K562 (cell line): ENCODE data around the gene GBA3. TPM values are rescaled to one million over a fixed set of nuclear protein-coding genes. Genes with fewer than 3 reads are reported as not detected.

Experiments used
- ATAC-seq: fragments of 200-7000 bp; cut with Tn5 transposase; 3 replicates; pipeline ENCODE4 v1.9.1; 2020; ENCODE audit warnings: moderate library complexity
- BruUV-seq: library from RNA; stranded (reverse); fragments of 400-500 nt; replicated peaks from 2 replicates; lab custom pipeline; 2021; lab: Mats Ljungman, UMichigan
- CTCF ChIA-PET: fragments of 300-600 bp; formaldehyde crosslinking; extraction: SDS; loops from one replicate; lab custom pipeline; 2021; ENCODE audit warnings: low intra/inter-chr PET ratio; lab: Yijun Ruan, JAX
- POLR2A ChIA-PET: fragments of 300-600, 350-650 bp; sonication (Branson Sonifier 250); formaldehyde crosslinking; extraction: SDS; loops from one replicate; lab custom pipeline; 2021; ENCODE audit warnings: antibody characterized with exemption, inconsistent platforms; lab: Yijun Ruan, JAX
- DNase-seq, 4 experiments: peaks; one replicate each; pipeline versions ENCODE4 v3.0.0 to v3.0.0-alpha.2; 2011 to 2018; ENCODE audit warnings: low spot score in 3 of 4, mixed read lengths in 3 of 4; ENCODE audit errors: extremely low read depth in 1 of 4
- FAIRE-seq: peaks from 2 replicates; lab custom pipeline; 2011; peaks lifted over from hg19 to GRCh38; lab: Jason Lieb, UNC
- H2AFZ ChIP-seq: 2 replicates; pipeline ENCODE4 v1.6.0; 2011; ENCODE audit warnings: low read depth, low read length, control low read depth, inconsistent platforms
- H3K27ac ChIP-seq: fragments of 200-600 bp; 3 replicates; pipeline ENCODE4 v1.8.0; 2011; ENCODE audit warnings: low read depth, mild to moderate bottlenecking, control low read depth, inconsistent platforms, low read length, moderate library complexity, mixed read lengths; ENCODE audit errors: extremely low read depth
- H3K27me3 ChIP-seq, 2 experiments: fragments of 300-600 bp in 1 of 2; 2 replicates in 1 of 2; 3 replicates in 1 of 2; pipeline versions ENCODE4 v1.6.0 to v1.8.0; 2011; ENCODE audit warnings: inconsistent platforms in 2 of 2, low read length in 2 of 2, mild to moderate bottlenecking in 1 of 2, mixed read lengths in 1 of 2, moderate library complexity in 1 of 2; ENCODE audit not compliant: control insufficient read depth in 2 of 2, insufficient read depth in 2 of 2
- H3K36me3 ChIP-seq: fragments of 300-600 bp; 3 replicates; pipeline ENCODE4 v1.8.0; 2011; ENCODE audit warnings: mild to moderate bottlenecking, low read length, inconsistent platforms; ENCODE audit not compliant: control insufficient read depth, insufficient read depth
- H3K4me1 ChIP-seq, 2 experiments: fragments of 200-600 bp in 1 of 2; replicated peaks in 1 of 2; 2 replicates in 1 of 2; 3 replicates in 1 of 2; pipeline versions ENCODE4 v1.5.1 to v1.8.0; 2011; ENCODE audit warnings: inconsistent platforms in 2 of 2, low read length in 2 of 2, mild to moderate bottlenecking in 1 of 2, mixed read lengths in 1 of 2, moderate library complexity in 1 of 2; ENCODE audit not compliant: control insufficient read depth in 2 of 2, insufficient read depth in 2 of 2
- H3K4me2 ChIP-seq: 2 replicates; pipeline ENCODE4 v1.6.1; 2011; ENCODE audit warnings: low read length, control low read depth, inconsistent platforms, mixed read lengths; ENCODE audit not compliant: insufficient read depth
- H3K4me3 ChIP-seq: fragments of 200-600 bp; sonication (generic), shearing (Covaris generic); 2 replicates; pipeline ENCODE4 v1.5.1; 2016; ENCODE audit warnings: control low read depth, inconsistent platforms
- H3K79me2 ChIP-seq: fragments of 200-600 bp; 3 replicates; pipeline ENCODE4 v1.8.0; 2011; ENCODE audit warnings: low read length, inconsistent platforms; ENCODE audit not compliant: control insufficient read depth, insufficient read depth
- H3K9ac ChIP-seq, 2 experiments: 2 replicates each; pipeline versions ENCODE4 v1.6.0 to v1.6.1; 2011; ENCODE audit warnings: low read depth in 2 of 2, low read length in 2 of 2, control low read depth in 1 of 2, inconsistent platforms in 1 of 2, mild to moderate bottlenecking in 1 of 2, mixed read lengths in 1 of 2; ENCODE audit not compliant: insufficient read depth in 1 of 2
- H3K9me1 ChIP-seq: one replicate; pipeline ENCODE4 v1.6.0; 2011; ENCODE audit warnings: inconsistent platforms, mild to moderate bottlenecking, low read length, moderate library complexity; ENCODE audit not compliant: control insufficient read depth, insufficient read depth
- H3K9me3 ChIP-seq: replicated peaks from 2 replicates; pipeline ENCODE4 v1.5.1; 2011; ENCODE audit warnings: low read depth, low read length, inconsistent platforms; ENCODE audit not compliant: control insufficient read depth, insufficient read depth
- H4K20me1 ChIP-seq: replicated peaks from 2 replicates; pipeline ENCODE4 v1.6.1; 2011; ENCODE audit warnings: low read length, inconsistent platforms, mixed read lengths; ENCODE audit not compliant: control insufficient read depth, insufficient read depth
- BCLAF1 ChIP-seq, 2 experiments: fragments of 450-650 bp in 1 of 2; IDR thresholded peaks; 2 replicates each; pipeline ENCODE4 v1.6.1; 2011 to 2017; ENCODE audit warnings: low read depth in 2 of 2, antibody characterized with exemption in 1 of 2, borderline replicate concordance in 1 of 2, low read length in 1 of 2, mild to moderate bottlenecking in 1 of 2, mixed read lengths in 1 of 2; ENCODE audit not compliant: control insufficient read depth in 1 of 2
- HCFC1 ChIP-seq: IDR thresholded peaks from 2 replicates; pipeline ENCODE4 v1.6.1; 2012; ENCODE audit warnings: low read depth, low read length, improper control_type of control experiment
- HNRNPLL ChIP-seq: fragments of 200-400 bp; formaldehyde crosslinking; IDR thresholded peaks from 2 replicates; pipeline ENCODE4 v1.6.1; 2017; ENCODE audit warnings: low read length, low read depth, mild to moderate bottlenecking; ENCODE audit not compliant: poor library complexity, severe bottlenecking
- KAT2B ChIP-seq: IDR thresholded peaks from one replicate; pipeline ENCODE4 v1.6.1; 2012; ENCODE audit warnings: low read depth, mild to moderate bottlenecking, control low read depth, inconsistent platforms, low read length, moderate library complexity
- L3MBTL2 ChIP-seq: fragments of 450-650 bp; IDR thresholded peaks from 2 replicates; pipeline ENCODE4 v1.6.1; 2016; ENCODE audit warnings: mild to moderate bottlenecking, moderate library complexity
- MCM3 ChIP-seq: fragments of 450-650 bp; IDR thresholded peaks from 2 replicates; pipeline ENCODE4 v1.6.1; 2016
- MGA ChIP-seq: fragments of 450-650 bp; IDR thresholded peaks from 2 replicates; pipeline ENCODE4 v1.6.1; 2016; ENCODE audit warnings: mild to moderate bottlenecking, moderate library complexity
- MIER1 ChIP-seq: fragments of 450-650 bp; IDR thresholded peaks from 2 replicates; pipeline ENCODE4 v1.6.1; 2016; ENCODE audit warnings: antibody characterized with exemption, mild to moderate bottlenecking, low read depth
- WHSC1 ChIP-seq: IDR thresholded peaks from one replicate; pipeline ENCODE4 v1.6.1; 2012; ENCODE audit warnings: low read length, control low read depth, inconsistent platforms
- WGBS: fragments of 100-300 bp; shearing (Covaris generic); methylation state at CpG from one replicate; pipeline ENCODE4 v1.1.6; 2016; ENCODE audit warnings: low coverage, mixed read lengths; ENCODE audit not compliant: insufficient coverage; ENCODE audit errors: missing lambda C conversion rate; 5-methylcytosine and 5-hydroxymethylcytosine counted together
- in situ Hi-C: fragments of 300-500 bp; cut with MboI; formaldehyde crosslinking; loops from 4 replicates; pipeline ENCODE4 v1.15.0; 2018; ENCODE audit warnings: inconsistent platforms, mixed read lengths
- intact Hi-C: fragments of 100-400 bp; cut with micrococcal nuclease; formaldehyde crosslinking; loops from 2 replicates; pipeline ENCODE4 v1.14.2; 2022
- polyA plus RNA-seq, 8 experiments: library from polyadenylated mRNA; depleted of rRNA in 4 of 8; stranded (reverse) in 5 of 8; unstranded in 3 of 8; fragments of >200 nt; fragmentation: Nextera tagmentation in 2 of 8; fragmentation: Illumina TruSeq in 1 of 8; extraction: Ambion mirVana in 2 of 8; extraction: Trizol in 1 of 8; gene quantifications; 2 replicates each; pipeline versions ENCODE4 v1.2.1 to v1.2.3, GENCODE V29; 2011 to 2014; ENCODE audit warnings: inconsistent platforms in 1 of 8, missing spikeins in 1 of 8
- total RNA-seq, 7 experiments: library from RNA; depleted of rRNA in 6 of 7; stranded (reverse); fragments of >200 nt in 6 of 7; fragmentation: Illumina TruSeq in 2 of 7; extraction: Trizol in 2 of 7; gene quantifications; 2 replicates each; pipeline versions ENCODE4 v1.2.1 to v1.2.3, GENCODE V29; 2011 to 2021; ENCODE audit warnings: low replicate concordance in 1 of 7

Gene GBA3
- total and polyA plus RNA-seq, 9 of the 15 experiments (the other 6 are each of a cell fraction or from before 2014, with no cell fraction given) = 0.13 to 0.75 (median 0.40) TPM; not detected in 1

- in situ Hi-C loops (no loop called here), intact Hi-C loops (no loop called here)
- H2AFZ ChIP-seq = no peak overlapping the region
- BruUV-seq = no TSS peak
- no peaks in the 10 kb centered on the region for H3K9me3 ChIP-seq
- no peaks in the 10 kb centered on the region for H3K79me2 ChIP-seq
- H3K27ac ChIP-seq = no peak overlapping the region
- no peaks in the 10 kb centered on the region for H3K27me3 ChIP-seq
- DNase-seq = no peak
- H3K36me3 ChIP-seq = no peaks in the 10 kb centered on the region
- FAIRE-seq = no peak
- ATAC-seq = no peak
- 0% methylated on average over 2 of the region's 2 CpGs for WGBS
- no peaks in the 10 kb centered on the region for H3K9me1 ChIP-seq
- ChIA-PET POLR2A (no interaction called here), CTCF (no interaction called here)
- no peaks in the 10 kb centered on the region for H4K20me1 ChIP-seq
- H3K4me2 ChIP-seq = no peak overlapping the region
- no peak overlapping the region for H3K9ac ChIP-seq
- H3K4me1 ChIP-seq = no peaks in the 10 kb centered on the region
- H3K4me3 ChIP-seq = no peak overlapping the region
- TF ChIP-seq MIER1 (no peak), BCLAF1 (IDR thresholded peaks at IDR 0.05; ENCODE audit: borderline replicate concordance in 1 of 2, control insufficient read depth in 1 of 2, low read depth in 2 of 2, low read length in 1 of 2) (no peak), WHSC1 (no peak), HCFC1 (no peak), KAT2B (no peak), MCM3 (no peak), HNRNPLL (no peak), L3MBTL2 (no peak), MGA (no peak)
These were observed 122.2 kb downstream of the GBA3 start for GRCh38 chr4:22814906-22815305.
